GM12878 (cell line): ENCODE results near the gene SP4. TPM values are rescaled to one million over a fixed set of nuclear protein-coding genes. Genes with fewer than 3 reads are reported as not detected.

ENCODE experiments used
- IRF3 ChIP-seq: fragments of 450-650 bp; IDR thresholded peaks from 2 replicates; pipeline ENCODE4 v1.6.1; 2014; ENCODE audit warnings: mild to moderate bottlenecking
- KDM1A ChIP-seq: fragments of 200-600 bp; sonication (generic); IDR thresholded peaks from 2 replicates; pipeline ENCODE4 v1.6.1; 2016; ENCODE audit warnings: borderline replicate concordance
- NFXL1 ChIP-seq: fragments of 450-650 bp; IDR thresholded peaks from 2 replicates; pipeline ENCODE4 v1.6.1; 2017; ENCODE audit warnings: antibody characterized with exemption, mild to moderate bottlenecking, borderline replicate concordance
- NFYB ChIP-seq: IDR thresholded peaks from 2 replicates; pipeline ENCODE4 v1.6.1; 2011; ENCODE audit warnings: low read depth, mild to moderate bottlenecking, low read length, improper control_type of control experiment, moderate library complexity; ENCODE audit not compliant: insufficient read depth
- NR2C1 ChIP-seq: fragments of 450-650 bp; IDR thresholded peaks from 2 replicates; pipeline ENCODE4 v1.6.1; 2017; ENCODE audit warnings: antibody characterized with exemption, mild to moderate bottlenecking, moderate library complexity
- POU2F2 ChIP-seq: IDR thresholded peaks from 3 replicates; pipeline ENCODE4 v1.6.1; 2011; ENCODE audit warnings: low read depth, mild to moderate bottlenecking, low read length, borderline replicate concordance
- RB1 ChIP-seq: fragments of 450-650 bp; formaldehyde crosslinking; IDR thresholded peaks from 2 replicates; pipeline ENCODE4 v1.6.1; 2017; ENCODE audit warnings: mild to moderate bottlenecking, borderline replicate concordance
- RBBP5 ChIP-seq: fragments of 200-600 bp; sonication (generic); conservative IDR thresholded peaks from 2 replicates; pipeline ENCODE4 v1.6.1; 2016
- RELA ChIP-seq: fragments of 450-650 bp; IDR thresholded peaks from 2 replicates; pipeline ENCODE4 v1.8.0; 2014; ENCODE audit warnings: borderline replicate concordance; ENCODE audit not compliant: partially characterized antibody
- REST ChIP-seq: IDR thresholded peaks from 2 replicates; pipeline ENCODE4 v1.6.1; 2012; ENCODE audit warnings: mild to moderate bottlenecking, low read depth, low read length
- SIN3A ChIP-seq: IDR thresholded peaks from 2 replicates; pipeline ENCODE4 v1.6.1; 2012; ENCODE audit warnings: low read depth, low read length, improper control_type of control experiment
- SPI1 ChIP-seq: IDR thresholded peaks from 2 replicates; pipeline ENCODE4 v1.6.1; 2011; ENCODE audit warnings: low read depth, mild to moderate bottlenecking, low read length, moderate library complexity, borderline replicate concordance; ENCODE audit not compliant: insufficient read depth
- STAT1 ChIP-seq: fragments of 450-650 bp; conservative IDR thresholded peaks from 2 replicates; pipeline ENCODE4 v1.6.1; 2014; ENCODE audit warnings: antibody characterized with exemption, mild to moderate bottlenecking
- ZBTB40 ChIP-seq: fragments of 450-650 bp; IDR thresholded peaks from 2 replicates; pipeline ENCODE4 v1.6.1; 2016; ENCODE audit warnings: mild to moderate bottlenecking, moderate library complexity, borderline replicate concordance
- ZNF592 ChIP-seq: fragments of 450-650 bp; IDR thresholded peaks from 2 replicates; pipeline ENCODE4 v1.6.1; 2017; ENCODE audit warnings: mild to moderate bottlenecking, moderate library complexity
- polyA plus RNA-seq, 11 experiments: library from polyadenylated mRNA; depleted of rRNA in 4 of 11; unstranded in 6 of 11; stranded (reverse) in 5 of 11; fragments of >200 nt; fragmentation: Nextera tagmentation in 4 of 11; fragmentation: Illumina TruSeq in 1 of 11; extraction: Ambion mirVana in 4 of 11; extraction: Trizol in 1 of 11; gene quantifications; 1 replicate in 1 of 11; 2 replicates in 10 of 11; pipeline versions ENCODE4 v1.2.1 to v1.2.3, GENCODE V29; 2011 to 2016; ENCODE audit warnings: inconsistent platforms in 2 of 11, missing spikeins in 2 of 11, low read depth in 1 of 11
- total RNA-seq, 4 experiments: library from RNA; depleted of rRNA in 3 of 4; stranded (reverse); fragments of >200 nt in 3 of 4; fragmentation: Illumina TruSeq in 1 of 4; extraction: Trizol in 1 of 4; gene quantifications; 2 replicates each; pipeline versions ENCODE4 v1.2.1 to v1.2.3, GENCODE V29; 2013 to 2021

Gene SP4
- total and polyA plus RNA-seq, 10 of the 15 experiments (the other 5 are each of a cell fraction or from before 2014, with no cell fraction given), result 6.2 to 32.4 (median 16.1) TPM

- TF ChIP-seq KDM1A, result no peak
- no peak for TF ChIP-seq NR2C1
- TF ChIP-seq STAT1, result no peak
- peak; percentile 50; the same call in 1 of the 2 replicates for TF ChIP-seq NFYB
- no peak for TF ChIP-seq RBBP5
- TF ChIP-seq ZBTB40, result no peak
- no peak for TF ChIP-seq POU2F2
- no peak for TF ChIP-seq SIN3A
- TF ChIP-seq ZNF592, result no peak
- no peak for TF ChIP-seq IRF3
- TF ChIP-seq RELA, result no peak
- TF ChIP-seq SPI1, result no peak
- no peak for TF ChIP-seq RB1
- TF ChIP-seq NFXL1, result no peak
- TF ChIP-seq REST, result no peak
These were observed at the start of gene SP4 (continued) for GRCh38 chr7:21427871-21428658.
